Mesenchymal stem cell (in vitro differentiated cells and primary cell): ENCODE data around the gene LCN9.

Source experiments
- DNase-seq: peaks from one replicate; pipeline ENCODE4 v3.0.0-alpha.2; 2013
- H2AFZ ChIP-seq: one replicate; pipeline ENCODE4 v1.6.1; 2013; ENCODE audit warnings: low read depth, mild to moderate bottlenecking, control low read depth, inconsistent platforms, low read length, moderate library complexity
- H2AK5ac ChIP-seq: 2 replicates; pipeline ENCODE4 v1.6.1; 2013; ENCODE audit warnings: low read length, moderate library complexity, mild to moderate bottlenecking, inconsistent platforms; ENCODE audit not compliant: severe bottlenecking
- H2BK120ac ChIP-seq: one replicate; pipeline ENCODE4 v1.6.1; 2013; ENCODE audit warnings: low read depth, mild to moderate bottlenecking, inconsistent platforms, low read length, moderate library complexity
- H2BK12ac ChIP-seq, 2 experiments: one replicate each; pipeline ENCODE4 v1.6.1; 2013; ENCODE audit warnings: inconsistent platforms in 2 of 2, low read length in 2 of 2, mild to moderate bottlenecking in 2 of 2, moderate library complexity in 2 of 2, control low read depth in 1 of 2
- H2BK15ac ChIP-seq: one replicate; pipeline ENCODE4 v1.6.1; 2013; ENCODE audit warnings: mild to moderate bottlenecking, low read depth, inconsistent platforms; ENCODE audit not compliant: poor library complexity, severe bottlenecking
- H2BK5ac ChIP-seq: 2 replicates; pipeline ENCODE4 v1.6.1; 2013; ENCODE audit warnings: low read depth, mild to moderate bottlenecking, low read length, control low read depth, inconsistent platforms; ENCODE audit not compliant: poor library complexity, severe bottlenecking
- H3K14ac ChIP-seq, 2 experiments: one replicate each; pipeline ENCODE4 v1.6.1; 2013; ENCODE audit warnings: inconsistent platforms in 2 of 2, low read length in 2 of 2, control low read depth in 1 of 2, mild to moderate bottlenecking in 1 of 2, moderate library complexity in 1 of 2
- H3K18ac ChIP-seq, 2 experiments: one replicate each; pipeline ENCODE4 v1.6.1; 2013; ENCODE audit warnings: inconsistent platforms in 2 of 2, low read length in 2 of 2, control low read depth in 1 of 2, low read depth in 1 of 2, mild to moderate bottlenecking in 1 of 2
- H3K23ac ChIP-seq, 2 experiments: one replicate each; pipeline ENCODE4 v1.6.1; 2013; ENCODE audit warnings: inconsistent platforms in 2 of 2, low read length in 2 of 2, mild to moderate bottlenecking in 2 of 2, moderate library complexity in 2 of 2, control low read depth in 1 of 2
- H3K27ac ChIP-seq: 2 replicates; pipeline ENCODE4 v1.5.1; 2013; ENCODE audit warnings: mild to moderate bottlenecking, moderate library complexity, low read length, control low read depth, inconsistent platforms; ENCODE audit not compliant: poor library complexity, severe bottlenecking
- H3K27me3 ChIP-seq, 2 experiments: 2 replicates each; pipeline versions ENCODE4 v1.6.1 to v1.7.0; 2013; ENCODE audit warnings: low read length in 2 of 2, mild to moderate bottlenecking in 2 of 2, moderate library complexity in 2 of 2, control low read depth in 1 of 2, inconsistent platforms in 1 of 2; ENCODE audit not compliant: control insufficient read depth in 1 of 2, insufficient read depth in 1 of 2
- H3K36me3 ChIP-seq, 2 experiments: 2 replicates each; pipeline versions ENCODE4 v1.6.1 to v1.7.0; 2013; ENCODE audit warnings: low read length in 2 of 2, control low read depth in 1 of 2, inconsistent platforms in 1 of 2, low read depth in 1 of 2, mild to moderate bottlenecking in 1 of 2; ENCODE audit not compliant: insufficient read depth in 2 of 2, control insufficient read depth in 1 of 2
- H3K4ac ChIP-seq, 2 experiments: one replicate each; pipeline ENCODE4 v1.6.1; 2013; ENCODE audit warnings: inconsistent platforms in 2 of 2, low read length in 2 of 2, mild to moderate bottlenecking in 2 of 2, moderate library complexity in 2 of 2, control low read depth in 1 of 2, low read depth in 1 of 2
- H3K4me1 ChIP-seq: 2 replicates; pipeline ENCODE4 v1.6.1; 2013; ENCODE audit warnings: low read depth, low read length, control low read depth; ENCODE audit not compliant: control insufficient read depth, insufficient read depth
- H3K4me2 ChIP-seq: 2 replicates; pipeline ENCODE4 v1.6.1; 2013; ENCODE audit warnings: low read length, mild to moderate bottlenecking, inconsistent platforms; ENCODE audit not compliant: poor library complexity, severe bottlenecking
- H3K4me3 ChIP-seq, 2 experiments: 2 replicates each; pipeline versions ENCODE4 v1.5.1 to v1.7.0; 2013; ENCODE audit warnings: low read length in 2 of 2, mild to moderate bottlenecking in 2 of 2, control low read depth in 1 of 2, low read depth in 1 of 2; ENCODE audit not compliant: insufficient read depth in 1 of 2
- H3K79me1 ChIP-seq: replicated peaks from 2 replicates; pipeline ENCODE4 v1.6.1; 2013; ENCODE audit warnings: mild to moderate bottlenecking, control low read depth, low read length, inconsistent platforms; ENCODE audit not compliant: poor library complexity, severe bottlenecking
- H3K9ac ChIP-seq: 2 replicates; pipeline ENCODE4 v1.7.0; 2013; ENCODE audit warnings: mild to moderate bottlenecking, low read length, moderate library complexity
- H3K9me3 ChIP-seq: 2 replicates; pipeline ENCODE4 v1.7.0; 2013; ENCODE audit warnings: mild to moderate bottlenecking, low read length; ENCODE audit not compliant: control insufficient read depth
- H4K8ac ChIP-seq: one replicate; pipeline ENCODE4 v1.6.1; 2013; ENCODE audit warnings: inconsistent platforms, mild to moderate bottlenecking, low read length, moderate library complexity
- H4K91ac ChIP-seq: one replicate; pipeline ENCODE4 v1.6.1; 2013; ENCODE audit warnings: mild to moderate bottlenecking, low read length, inconsistent platforms
- WGBS: methylation state at CpG from one replicate; pipeline ENCODE4 v1.1.7; 2013; ENCODE audit warnings: mixed read lengths; 5-methylcytosine and 5-hydroxymethylcytosine counted together

Gene LCN9

DNA sequence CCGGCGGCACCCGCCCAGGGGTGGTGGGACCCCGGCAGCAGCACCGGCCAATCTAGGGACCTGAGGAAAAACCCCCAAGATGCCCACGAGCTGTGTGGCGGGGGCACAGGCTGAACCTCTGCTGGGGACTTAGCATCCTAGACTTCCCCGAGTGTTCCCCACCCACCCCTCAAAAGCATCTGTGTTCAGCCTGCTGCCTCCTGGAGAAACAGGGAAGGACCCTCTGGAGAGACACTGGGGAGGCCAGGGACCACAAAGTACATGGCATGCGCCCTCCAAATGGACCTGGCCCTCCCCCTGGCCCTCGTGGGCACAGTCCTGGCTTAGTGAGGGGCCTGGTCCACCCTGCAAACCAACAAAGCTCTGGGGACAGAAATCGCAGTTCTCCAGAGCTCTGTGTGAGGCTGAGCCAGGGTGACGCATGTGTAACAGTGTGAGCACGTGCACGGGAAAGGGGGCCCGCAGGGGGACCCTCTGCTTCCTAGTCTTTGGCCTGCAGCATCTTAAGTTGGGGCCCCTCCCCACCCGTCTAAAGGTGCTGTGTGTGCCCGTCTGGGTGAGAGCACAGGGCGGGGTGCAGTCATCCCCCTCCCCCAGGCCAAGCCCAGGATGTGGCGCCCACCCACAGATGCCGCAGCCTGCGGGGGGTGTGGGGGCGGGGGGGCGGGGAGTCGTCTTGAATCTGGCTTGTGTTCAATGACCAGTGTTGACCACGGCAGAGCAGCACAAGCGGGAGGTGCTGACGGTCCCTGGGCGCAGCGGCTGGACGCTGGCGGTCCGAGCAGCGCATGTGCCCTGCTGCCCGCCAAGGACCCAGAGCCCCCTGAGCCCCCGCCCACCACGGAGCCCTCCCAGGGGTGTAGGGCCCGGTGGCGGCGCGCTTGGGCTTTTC is 38.2 kb downstream of the LCN9 start:
- peak overlapping the region; percentile 65 for H2AFZ ChIP-seq
- no peak overlapping the region for H4K8ac ChIP-seq
- no peaks in the 10 kb centered on the region for H3K9me3 ChIP-seq
- peak overlapping the region; percentile 59 for H3K4me2 ChIP-seq
- no peak for DNase-seq
- H2AK5ac ChIP-seq: no peak overlapping the region
- H3K9ac ChIP-seq: no peak overlapping the region
- no peak overlapping the region for H2BK15ac ChIP-seq
- H2BK5ac ChIP-seq: no peak overlapping the region
- no peaks in the 10 kb centered on the region for H3K79me1 ChIP-seq
- H2BK12ac ChIP-seq: no peak overlapping the region
- H3K4me3 ChIP-seq: peak overlapping the region in 1 of 2 experiments; percentile 4
- no peak overlapping the region for H3K27ac ChIP-seq
- H3K36me3 ChIP-seq: no peaks in the 10 kb centered on the region
- H3K4me1 ChIP-seq: peaks cover 9% of the 10 kb centered on the region
- H3K14ac ChIP-seq: no peak overlapping the region
- H3K23ac ChIP-seq: no peak overlapping the region
- WGBS: 37% methylated on average over 37 of the region's 40 CpGs
- no peak overlapping the region for H2BK120ac ChIP-seq
- H3K27me3 ChIP-seq: peaks cover 15 to 44% of the 10 kb centered on the region in 2 experiments
- H3K18ac ChIP-seq: no peak overlapping the region
- H3K4ac ChIP-seq: no peak overlapping the region
- H4K91ac ChIP-seq: no peak overlapping the region

DNA sequence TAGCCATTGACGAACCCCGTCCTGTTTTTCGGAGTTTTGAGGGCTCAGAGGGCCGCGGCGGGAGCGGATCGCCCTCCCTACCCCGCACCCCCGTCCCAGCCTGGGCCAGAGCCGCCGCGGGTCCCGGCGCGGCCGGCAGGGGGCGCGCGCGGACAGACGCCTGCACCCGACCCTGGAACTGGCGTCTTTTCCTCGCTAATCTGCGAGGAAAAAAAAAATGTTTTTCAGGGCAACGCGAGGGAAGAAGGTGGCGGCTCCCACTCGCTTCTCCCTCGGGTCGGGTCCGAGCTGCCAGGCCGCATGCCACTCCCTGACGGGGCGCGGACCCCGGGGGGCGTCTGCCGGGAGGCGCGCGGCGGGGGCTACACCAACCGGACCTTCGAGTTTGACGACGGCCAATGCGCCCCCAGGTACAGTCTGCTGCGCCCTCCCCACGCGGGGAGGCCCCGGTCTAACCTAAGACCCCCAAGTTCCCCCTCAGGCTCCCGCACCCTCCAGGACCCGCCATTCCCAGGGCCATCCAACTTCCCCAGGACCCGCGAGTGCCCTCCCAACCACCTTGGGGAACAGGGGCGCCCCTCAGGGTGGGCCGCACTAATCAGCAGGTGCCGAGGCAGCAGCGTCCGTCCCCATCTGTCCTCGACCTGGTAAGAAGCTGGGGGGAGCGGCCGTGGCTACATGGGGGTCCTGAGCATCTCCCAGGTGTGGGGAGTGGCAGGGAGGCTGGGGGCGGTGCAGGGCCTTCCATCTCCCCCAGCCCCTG is 39.0 kb downstream of the LCN9 start, which contains the start of gene KCNT1:
TSS of gene KCNT1 (plus strand) at position 227 of the 763 bp plus-strand sequence. CDS start at position 301, 74 bp downstream.
- no peak within 1 kb of the TSS for H4K91ac ChIP-seq
- H3K4me3 ChIP-seq: peak within 1 kb of the TSS in 1 of 2 experiments; percentile 4
- H3K4me1 ChIP-seq: peaks cover 9% of the 10 kb centered on the region
- 12% methylated on average over 61 of the region's 66 CpGs for WGBS
- H2AK5ac ChIP-seq: no peak within 1 kb of the TSS
- H3K36me3 ChIP-seq: no peaks in the 10 kb centered on the region
- H3K9me3 ChIP-seq: no peaks in the 10 kb centered on the region
- peak within 1 kb of the TSS; percentile 65 for H2AFZ ChIP-seq
- H3K18ac ChIP-seq: no peak within 1 kb of the TSS
- H3K14ac ChIP-seq: no peak within 1 kb of the TSS
- H3K27me3 ChIP-seq: peaks cover 15 to 52% of the 10 kb centered on the region in 2 experiments
- no peak within 1 kb of the TSS for H2BK12ac ChIP-seq
- no peak within 1 kb of the TSS for H3K4ac ChIP-seq
- peak within 1 kb of the TSS; percentile 59 for H3K4me2 ChIP-seq
- no peak within 1 kb of the TSS for H2BK120ac ChIP-seq
- no peak within 1 kb of the TSS for H3K23ac ChIP-seq
- no peak within 1 kb of the TSS for H2BK15ac ChIP-seq
- no peak within 1 kb of the TSS for H3K27ac ChIP-seq
- H3K9ac ChIP-seq: no peak within 1 kb of the TSS
- H4K8ac ChIP-seq: no peak within 1 kb of the TSS
- DNase-seq: peak; percentile 6
- H3K79me1 ChIP-seq: no peaks in the 10 kb centered on the region
- H2BK5ac ChIP-seq: no peak within 1 kb of the TSS

DNA sequence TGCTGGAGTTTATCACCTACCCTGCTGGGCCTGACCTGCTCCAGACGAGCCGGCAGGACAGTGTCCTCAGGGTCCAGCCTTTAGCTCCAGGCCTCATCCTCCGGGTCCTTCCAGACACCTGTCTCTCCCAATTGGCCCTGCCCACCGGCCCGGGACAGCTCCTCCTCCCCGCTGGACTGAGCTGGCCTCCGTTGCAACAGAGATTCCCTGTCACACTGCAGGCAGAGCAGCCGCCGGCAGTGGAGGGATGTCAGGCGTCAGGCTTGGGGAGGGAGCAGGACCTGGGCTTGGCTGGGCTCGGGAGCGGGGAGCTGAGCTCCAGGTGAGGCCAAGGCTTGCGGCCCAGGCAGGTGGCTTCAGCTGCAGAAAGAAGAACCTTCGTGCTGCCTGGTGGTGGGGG is 40.6 kb downstream of the LCN9 start:
- no peak overlapping the region for H4K8ac ChIP-seq
- H3K23ac ChIP-seq: no peak overlapping the region
- no peak overlapping the region for H2BK5ac ChIP-seq
- H3K4me1 ChIP-seq: peaks cover 9% of the 10 kb centered on the region
- H4K91ac ChIP-seq: no peak overlapping the region
- no peak overlapping the region for H3K18ac ChIP-seq
- H3K27ac ChIP-seq: no peak overlapping the region
- H2AFZ ChIP-seq: no peak overlapping the region
- H3K36me3 ChIP-seq: no peaks in the 10 kb centered on the region
- H3K4me2 ChIP-seq: no peak overlapping the region
- no peaks in the 10 kb centered on the region for H3K9me3 ChIP-seq
- H2BK120ac ChIP-seq: no peak overlapping the region
- no peak for DNase-seq
- no peak overlapping the region for H2BK15ac ChIP-seq
- H3K4me3 ChIP-seq: no peak overlapping the region
- no peak overlapping the region for H2AK5ac ChIP-seq
- 36% methylated on average over 14 of the region's 14 CpGs for WGBS
- H2BK12ac ChIP-seq: no peak overlapping the region
- peaks cover 15 to 66% of the 10 kb centered on the region in 2 experiments for H3K27me3 ChIP-seq
- H3K4ac ChIP-seq: no peak overlapping the region
- H3K79me1 ChIP-seq: no peaks in the 10 kb centered on the region
- no peak overlapping the region for H3K14ac ChIP-seq
- no peak overlapping the region for H3K9ac ChIP-seq

GRCh38 chr9:135704483-135704882 is 41.4 kb downstream of the LCN9 start:
- no peak overlapping the region for H2BK5ac ChIP-seq
- H3K14ac ChIP-seq: no peak overlapping the region
- no peak overlapping the region for H3K18ac ChIP-seq
- no peak overlapping the region for H4K91ac ChIP-seq
- H3K36me3 ChIP-seq: no peaks in the 10 kb centered on the region
- H3K27ac ChIP-seq: no peak overlapping the region
- no peak overlapping the region for H3K4ac ChIP-seq
- no peak overlapping the region for H3K4me2 ChIP-seq
- no peak for DNase-seq
- H2AFZ ChIP-seq: no peak overlapping the region
- no peak overlapping the region for H3K9ac ChIP-seq
- peaks cover 15 to 73% of the 10 kb centered on the region in 2 experiments for H3K27me3 ChIP-seq
- H2BK12ac ChIP-seq: no peak overlapping the region
- no peak overlapping the region for H3K4me3 ChIP-seq
- WGBS: 82% methylated on average over 5 of the region's 5 CpGs
- H2BK120ac ChIP-seq: no peak overlapping the region
- no peaks in the 10 kb centered on the region for H3K79me1 ChIP-seq
- no peak overlapping the region for H4K8ac ChIP-seq
- no peak overlapping the region for H2BK15ac ChIP-seq
- H3K23ac ChIP-seq: no peak overlapping the region
- peaks cover 9% of the 10 kb centered on the region for H3K4me1 ChIP-seq
- no peaks in the 10 kb centered on the region for H3K9me3 ChIP-seq
- H2AK5ac ChIP-seq: no peak overlapping the region
